Ovary (tissue), 9 donors: ENCODE results near the gene BRD3. TPM values are rescaled to one million over a fixed set of nuclear protein-coding genes. Genes with fewer than 3 reads are reported as not detected.

ENCODE experiments used
- DNase-seq, 5 donors: peaks; one replicate each; pipeline ENCODE4 v3.0.0-alpha.2; 2019 to 2020
- H3K27ac ChIP-seq, 2 donors: fragments of 200-600 bp; one replicate each; pipeline versions ENCODE4 v1.5.1 to v1.8.0; 2019 to 2022
- H3K27me3 ChIP-seq: fragments of 200-600 bp; one replicate; pipeline ENCODE4 v1.8.0; 2022
- H3K36me3 ChIP-seq: fragments of 200-600 bp; sonication (generic); one replicate; pipeline ENCODE4 v1.5.1; 2019
- H3K4me1 ChIP-seq: one replicate; pipeline ENCODE4 v1.8.1; 2013; ENCODE audit warnings: mild to moderate bottlenecking, moderate library complexity; ENCODE audit not compliant: insufficient read depth
- H3K4me3 ChIP-seq: fragments of 200-600 bp; sonication (generic); one replicate; pipeline ENCODE4 v1.5.1; 2017
- H3K9me3 ChIP-seq, 2 donors: fragments of 200-600 bp in 1 of 2; sonication (generic) in 1 of 2; one replicate each; pipeline versions ENCODE4 v1.5.1 to v1.8.1; 2013 to 2019; ENCODE audit warnings: mild to moderate bottlenecking in 1 of 2, moderate library complexity in 1 of 2
- CTCF ChIP-seq, 3 donors: fragments of 450-650 bp in 2 of 3; fragments of 200-600 bp in 1 of 3; IDR thresholded peaks; one replicate each; pipeline versions ENCODE4 v1.5.1 to v1.8.0; 2016 to 2022; ENCODE audit warnings: antibody characterized with exemption in 3 of 3, mild to moderate bottlenecking in 1 of 3
- EP300 ChIP-seq: sonication (generic); formaldehyde crosslinking; IDR thresholded peaks from one replicate; pipeline ENCODE4 v1.6.1; 2017; ENCODE audit warnings: antibody characterized with exemption
- POLR2A ChIP-seq: fragments of 450-650 bp; IDR thresholded peaks from one replicate; pipeline ENCODE4 v1.6.1; 2017; ENCODE audit warnings: antibody characterized with exemption, mild to moderate bottlenecking, moderate library complexity
- WGBS, 3 donors: extraction: QIAGEN DNeasy Blood & Tissue Kit in 1 of 3; methylation state at CpG; one replicate each; pipeline versions ENCODE4 v1.1.5 to v1.1.7; 2013 to 2017; 5-methylcytosine and 5-hydroxymethylcytosine counted together
- intact Hi-C, 4 donors: fragments of 100-400 bp; cut with DNase I; formaldehyde crosslinking; loops; one replicate each; pipeline versions ENCODE4 v1.11.0 to v1.15.1; 2022 to 2023
- polyA plus RNA-seq, 2 donors: library from polyadenylated mRNA; stranded (reverse); fragments of 200-250 nt in 1 of 2; fragments of 350-450 nt in 1 of 2; fragmentation: Illumina TruSeq in 1 of 2; extraction: RNeasy Lipid Tissue Mini Kit (QIAGEN cat#74804) in 1 of 2; gene quantifications; one replicate each; pipeline ENCODE4 v1.2.3, GENCODE V29; 2013 to 2014
- total RNA-seq, 7 donors: library from RNA; depleted of rRNA in 2 of 7; stranded (reverse); fragments of >200 nt in 2 of 7; fragmentation: NEBNext Ultra II Directional in 3 of 7; extraction: Animal tissue kit (Norgen Biotek cat#: 25700) in 3 of 7; gene quantifications; one replicate each; pipeline versions ENCODE4 v1.1.0 to v1.2.4, GENCODE V29; 2016 to 2023
- donor health status: DM: no; HTN: no; CAD: no; lungs with moderate emphysema.
- donor health status: DM: no; HTN: no; CAD: no.
- donor health status: Bipolar disorder and iron deficiency.
- donor health status: DM: yes; HTN: yes; CAD: no.
- donor health status: DM: no; HTN: no; CAD: no.
- donor health status: DM: yes; HTN: yes; CAD: no.

BRD3 gene
- total and polyA plus RNA-seq, 9 donors: 14.9 to 52.1 (median 39.2) TPM

GRCh38 chr9:133999851-134000265, 68.0 kb downstream of the BRD3 start:
- Histone ChIP-seq H3K4me3 (no peak overlapping the region), H3K4me1 (peaks cover 2% of the 10 kb centered on the region), H3K27ac (no peak overlapping the region), H3K27me3 (no peaks in the 10 kb centered on the region), H3K36me3 (no peaks in the 10 kb centered on the region), H3K9me3 (no peaks in the 10 kb centered on the region)
- DNase-seq: no peak
- intact Hi-C loops: no loop called here
- 34 to 45% (median 36%) methylated on average over 6 of the region's 6 CpGs for WGBS, 3 donors
- no peak for TF ChIP-seq CTCF (IDR thresholded peaks at IDR 0.05)
- no peak for TF ChIP-seq POLR2A
- TF ChIP-seq EP300: no peak

- Histone ChIP-seq H3K27ac (no peak overlapping the region), H3K9me3 (no peaks in the 10 kb centered on the region), H3K4me1 (peaks cover 2% of the 10 kb centered on the region), H3K27me3 (no peaks in the 10 kb centered on the region), H3K4me3 (no peak overlapping the region), H3K36me3 (no peaks in the 10 kb centered on the region)
- WGBS, 3 donors: 93 to 100% (median 96%) methylated on average over 1 of the region's 1 CpG
- TF ChIP-seq EP300 (no peak), CTCF (IDR thresholded peaks at IDR 0.05) (no peak), POLR2A (no peak)
- intact Hi-C loops: no loop called here
- no peak for DNase-seq
Observed at GRCh38 chr9:133998915-133999595, 68.8 kb downstream of the BRD3 start.

GRCh38 chr9:133997584-133997983, 70.2 kb downstream of the BRD3 start:
- TF ChIP-seq CTCF (IDR thresholded peaks at IDR 0.05): no peak
- no peak for TF ChIP-seq POLR2A
- TF ChIP-seq EP300: no peak
- no peaks in the 10 kb centered on the region for H3K9me3 ChIP-seq
- DNase-seq: no peak
- H3K4me1 ChIP-seq: peaks cover 7% of the 10 kb centered on the region
- H3K27me3 ChIP-seq: no peaks in the 10 kb centered on the region
- no peak overlapping the region for H3K4me3 ChIP-seq
- intact Hi-C loops: no loop called here
- no peaks in the 10 kb centered on the region for H3K36me3 ChIP-seq
- 93 to 96% (median 94%) methylated on average over 2 of the region's 2 CpGs for WGBS, 3 donors
- H3K27ac ChIP-seq: no peak overlapping the region

- no peak for TF ChIP-seq POLR2A
- no peak for TF ChIP-seq CTCF (IDR thresholded peaks at IDR 0.05)
- no peak for TF ChIP-seq EP300
- Histone ChIP-seq H3K9me3 (no peaks in the 10 kb centered on the region), H3K4me3 (no peak overlapping the region), H3K27ac (no peak overlapping the region), H3K36me3 (no peaks in the 10 kb centered on the region), H3K27me3 (no peaks in the 10 kb centered on the region), H3K4me1 (peaks cover 7% of the 10 kb centered on the region)
- DNase-seq: no peak
- intact Hi-C loops: no loop called here
- 49 to 66% (median 60%) methylated on average over 24 of the region's 24 CpGs for WGBS, 3 donors
Observed at GRCh38 chr9:133996531-133997520, 71.0 kb downstream of the BRD3 start.
